T-helper 1 cell (primary cell): ENCODE measurements around the gene LRP1-AS.

ENCODE experiments used
- DNase-seq, 5 donors: peaks; one replicate each; pipeline ENCODE4 v3.0.0-alpha.2; 2012 to 2020
- total RNA-seq, 4 donors: gene quantifications; one replicate each; lab custom pipeline; 2026; lab: John Stamatoyannopoulos, UW

LRP1-AS gene
- 0 reads per million in 4 donors for total RNA-seq

DNA sequence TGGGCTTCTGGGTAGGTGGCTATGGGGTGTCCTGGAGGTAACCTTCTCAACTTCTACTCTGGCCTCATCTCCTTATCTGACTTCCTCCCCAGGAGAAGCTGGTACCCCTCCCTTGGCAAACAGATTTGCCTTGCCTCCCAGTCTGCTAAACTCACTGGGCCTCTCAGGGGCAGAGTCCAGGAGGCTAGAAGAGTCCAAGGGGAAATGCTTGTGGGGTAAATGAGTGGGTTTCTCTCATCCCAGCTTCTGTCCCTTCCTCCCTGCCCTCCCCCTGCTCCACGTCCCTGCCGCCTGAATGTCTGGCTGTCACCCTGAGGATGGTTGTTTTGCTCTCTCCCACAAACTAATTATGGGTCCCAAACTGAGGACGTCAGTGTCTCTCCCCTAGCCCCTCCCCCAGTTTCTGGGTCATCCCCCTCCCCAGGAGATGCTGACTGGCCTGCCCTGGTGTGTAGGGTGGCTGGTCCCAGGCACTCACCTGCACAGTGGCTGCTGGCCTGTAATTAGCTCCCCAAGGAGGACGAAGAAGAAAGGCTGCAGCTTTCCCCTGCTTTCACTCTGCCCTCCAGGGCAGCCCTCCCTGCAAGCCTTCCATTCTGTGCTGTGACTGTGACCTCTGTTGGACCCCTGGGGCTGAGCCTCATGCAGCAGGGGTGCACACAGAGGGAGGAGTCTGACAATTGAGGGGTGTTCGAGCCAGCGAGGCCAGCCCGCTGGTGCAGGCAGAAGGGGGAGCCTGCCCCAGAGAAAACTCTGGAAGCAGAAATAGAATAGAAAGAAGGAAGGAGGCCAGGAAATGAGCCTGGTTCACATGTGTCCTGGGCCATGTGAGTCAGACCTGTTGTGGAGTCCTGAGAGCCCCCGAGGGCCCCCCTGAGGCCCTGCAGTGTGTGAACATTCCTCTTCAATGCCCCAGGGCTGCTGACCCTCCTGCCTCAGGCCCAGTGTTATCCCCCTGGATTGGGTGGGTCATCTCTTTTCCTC lies at the start of gene LRP1-AS:
Gene LRP1-AS, minus strand, starts transcription at position 659 of the 984 bp plus-strand sequence.
- no peak for DNase-seq

DNA sequence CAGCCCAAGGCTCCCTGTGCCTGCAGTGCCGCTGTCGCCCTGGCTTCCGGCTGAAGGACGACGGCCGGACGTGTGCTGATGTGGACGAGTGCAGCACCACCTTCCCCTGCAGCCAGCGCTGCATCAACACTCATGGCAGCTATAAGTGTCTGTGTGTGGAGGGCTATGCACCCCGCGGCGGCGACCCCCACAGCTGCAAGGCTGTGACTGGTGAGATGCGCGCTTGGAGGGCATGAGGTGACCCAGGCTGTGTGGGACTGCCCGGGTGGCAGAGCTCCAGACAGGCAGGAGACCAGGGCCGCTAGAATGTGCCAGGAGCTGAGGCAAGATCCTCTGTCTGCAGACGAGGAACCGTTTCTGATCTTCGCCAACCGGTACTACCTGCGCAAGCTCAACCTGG lies 49.5 kb upstream of the LRP1-AS start:
- no peak for DNase-seq

DNA sequence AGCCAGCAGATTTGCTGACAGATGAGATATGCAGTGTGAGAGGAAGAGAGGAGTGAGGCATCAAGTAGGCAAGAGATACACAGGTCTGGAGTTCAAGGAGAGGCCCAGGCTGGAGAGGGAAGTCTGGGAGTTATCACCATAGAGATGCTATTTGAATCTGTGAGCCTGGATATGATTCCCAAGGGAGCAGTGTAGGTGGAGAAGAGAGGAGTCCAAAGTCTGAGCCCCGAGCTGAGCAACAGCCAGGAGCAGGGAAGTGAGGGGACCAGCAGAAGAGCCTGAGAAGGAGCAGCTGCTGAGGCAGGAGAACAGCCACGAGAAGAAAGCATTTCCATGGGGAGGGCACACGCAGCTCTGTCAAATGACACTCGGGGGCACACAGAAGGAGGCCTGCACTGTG lies 49.0 kb upstream of the LRP1-AS start:
- DNase-seq = no peak

DNA sequence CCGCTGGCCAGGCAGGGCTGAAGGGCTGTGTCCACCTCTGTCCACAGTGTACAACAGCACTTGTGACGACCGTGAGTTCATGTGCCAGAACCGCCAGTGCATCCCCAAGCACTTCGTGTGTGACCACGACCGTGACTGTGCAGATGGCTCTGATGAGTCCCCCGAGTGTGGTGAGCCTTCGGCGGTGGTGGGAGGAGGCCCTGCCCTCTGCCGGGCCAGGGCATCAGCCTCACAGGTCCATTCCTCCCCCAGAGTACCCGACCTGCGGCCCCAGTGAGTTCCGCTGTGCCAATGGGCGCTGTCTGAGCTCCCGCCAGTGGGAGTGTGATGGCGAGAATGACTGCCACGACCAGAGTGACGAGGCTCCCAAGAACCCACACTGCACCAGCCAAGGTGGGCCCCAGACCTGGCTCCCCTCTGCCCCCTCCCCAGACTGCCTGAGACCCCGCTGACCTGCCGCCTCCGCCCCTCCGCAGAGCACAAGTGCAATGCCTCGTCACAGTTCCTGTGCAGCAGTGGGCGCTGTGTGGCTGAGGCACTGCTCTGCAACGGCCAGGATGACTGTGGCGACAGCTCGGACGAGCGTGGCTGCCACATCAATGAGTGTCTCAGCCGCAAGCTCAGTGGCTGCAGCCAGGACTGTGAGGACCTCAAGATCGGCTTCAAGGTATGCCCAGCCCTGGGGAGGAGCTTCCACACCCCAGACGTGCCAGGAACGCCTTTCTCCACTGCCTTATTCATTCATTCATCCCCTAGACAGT lies 48.4 kb upstream of the LRP1-AS start:
- no peak for DNase-seq

DNA sequence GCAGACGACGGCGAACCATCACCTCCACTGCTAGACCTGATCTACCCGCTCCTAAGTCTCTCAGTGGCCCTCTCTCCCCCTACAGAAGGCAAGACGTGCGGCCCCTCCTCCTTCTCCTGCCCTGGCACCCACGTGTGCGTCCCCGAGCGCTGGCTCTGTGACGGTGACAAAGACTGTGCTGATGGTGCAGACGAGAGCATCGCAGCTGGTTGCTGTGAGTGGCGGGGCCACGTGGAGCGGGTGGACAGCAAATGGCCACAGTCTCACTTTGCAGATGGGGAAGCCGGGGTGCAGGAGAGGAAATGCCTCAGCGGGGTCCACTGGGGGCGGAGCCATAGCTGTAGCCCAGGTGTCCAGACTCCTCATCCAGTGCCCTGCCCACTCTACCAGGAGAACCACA lies 47.8 kb upstream of the LRP1-AS start:
- no peak for DNase-seq

DNA sequence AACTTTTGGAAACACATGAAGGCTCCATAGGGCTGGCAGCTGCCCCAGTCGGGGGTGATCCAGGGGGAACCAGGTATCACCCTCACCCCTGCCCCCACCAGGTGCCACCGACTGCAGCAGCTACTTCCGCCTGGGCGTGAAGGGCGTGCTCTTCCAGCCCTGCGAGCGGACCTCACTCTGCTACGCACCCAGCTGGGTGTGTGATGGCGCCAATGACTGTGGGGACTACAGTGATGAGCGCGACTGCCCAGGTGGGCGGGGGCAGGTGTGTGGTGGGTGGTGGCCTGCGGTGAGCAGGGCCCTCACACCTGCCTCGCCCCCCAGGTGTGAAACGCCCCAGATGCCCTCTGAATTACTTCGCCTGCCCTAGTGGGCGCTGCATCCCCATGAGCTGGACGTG lies 46.8 kb upstream of the LRP1-AS start:
- no peak for DNase-seq

DNA sequence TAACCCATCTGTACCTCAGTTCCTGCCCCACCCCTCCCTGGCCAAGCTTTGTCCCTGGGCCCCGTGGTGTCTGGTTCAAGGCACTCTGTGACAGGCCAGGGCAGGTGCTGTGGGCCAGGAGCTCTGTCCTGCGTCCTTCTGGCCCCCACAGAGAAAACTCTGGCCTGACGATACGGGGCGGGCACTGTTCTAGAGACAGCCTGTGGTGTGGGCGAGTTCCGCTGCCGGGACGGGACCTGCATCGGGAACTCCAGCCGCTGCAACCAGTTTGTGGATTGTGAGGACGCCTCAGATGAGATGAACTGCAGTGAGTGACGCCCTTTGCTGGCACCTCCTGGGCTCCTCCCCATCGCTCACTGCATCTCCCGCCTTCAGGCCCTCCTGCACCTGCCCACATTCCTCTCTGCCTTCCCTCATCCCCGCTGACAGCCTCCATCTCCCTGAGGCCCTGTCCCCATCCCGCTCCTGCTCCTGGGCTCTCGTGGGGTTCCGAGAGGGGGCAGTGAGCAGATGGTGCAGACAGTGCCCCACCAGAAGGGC lies 46.4 kb upstream of the LRP1-AS start:
- DNase-seq = no peak

DNA sequence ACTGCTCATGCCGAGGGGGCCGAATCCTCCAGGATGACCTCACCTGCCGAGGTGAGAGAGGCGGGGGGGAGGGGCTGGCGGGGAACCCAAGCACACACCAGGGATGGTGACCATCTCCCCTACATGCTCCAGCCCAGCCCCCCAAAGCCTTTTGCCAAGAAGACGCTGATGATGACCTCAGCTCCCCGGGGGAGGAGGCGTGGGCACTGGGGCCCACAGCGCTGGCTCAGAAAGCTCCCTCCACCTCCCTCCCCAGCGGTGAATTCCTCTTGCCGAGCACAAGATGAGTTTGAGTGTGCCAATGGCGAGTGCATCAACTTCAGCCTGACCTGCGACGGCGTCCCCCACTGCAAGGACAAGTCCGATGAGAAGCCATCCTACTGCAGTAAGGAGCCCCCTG lies 45.5 kb upstream of the LRP1-AS start:
- DNase-seq = no peak

DNA sequence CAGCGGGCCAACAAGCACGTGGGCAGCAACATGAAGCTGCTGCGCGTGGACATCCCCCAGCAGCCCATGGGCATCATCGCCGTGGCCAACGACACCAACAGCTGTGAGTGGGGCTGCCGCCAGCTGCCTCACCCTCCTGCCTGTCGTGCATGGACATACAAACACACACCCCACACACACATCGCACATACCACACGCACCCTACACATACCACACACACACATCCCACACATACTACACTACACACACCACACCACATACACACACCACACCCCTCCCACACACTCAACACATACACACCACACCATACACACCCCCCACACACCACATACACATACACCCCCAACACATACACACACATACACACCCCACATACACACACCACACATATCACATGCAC lies 44.0 kb upstream of the LRP1-AS start:
- no peak for DNase-seq

DNA sequence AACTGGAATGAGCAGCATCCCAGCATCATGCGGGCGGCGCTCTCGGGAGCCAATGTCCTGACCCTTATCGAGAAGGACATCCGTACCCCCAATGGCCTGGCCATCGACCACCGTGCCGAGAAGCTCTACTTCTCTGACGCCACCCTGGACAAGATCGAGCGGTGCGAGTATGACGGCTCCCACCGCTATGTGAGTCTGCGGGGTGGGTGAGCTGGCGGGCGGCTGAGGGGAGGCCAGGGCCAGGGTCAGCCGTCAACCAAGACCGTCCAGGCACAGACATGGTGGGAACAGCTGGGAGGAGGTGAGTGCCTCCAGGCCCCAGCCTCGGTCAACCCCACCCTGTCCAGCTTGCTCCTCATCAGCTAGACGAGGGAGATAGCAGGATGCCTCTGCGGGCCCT lies 43.4 kb upstream of the LRP1-AS start:
- no peak for DNase-seq

DNA sequence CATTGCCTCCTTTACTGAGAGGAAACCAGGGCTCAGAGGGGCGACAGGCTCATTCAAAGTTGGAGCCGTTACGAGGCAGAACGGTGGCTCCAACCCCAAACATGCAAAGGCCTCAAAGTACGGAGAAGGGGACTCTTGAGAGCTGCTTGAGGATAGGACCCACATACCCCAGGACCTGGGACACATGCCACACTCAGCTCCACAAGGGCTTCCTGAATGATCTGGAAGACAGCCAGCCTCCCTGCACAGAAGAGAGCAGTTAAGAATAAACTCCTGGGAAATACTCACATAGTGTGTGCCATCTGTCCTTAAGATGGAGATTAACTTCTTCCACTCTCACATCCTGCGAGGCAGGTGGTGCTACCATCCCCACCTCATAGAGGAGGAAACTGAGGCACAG lies 42.6 kb upstream of the LRP1-AS start:
- DNase-seq = no peak

DNA sequence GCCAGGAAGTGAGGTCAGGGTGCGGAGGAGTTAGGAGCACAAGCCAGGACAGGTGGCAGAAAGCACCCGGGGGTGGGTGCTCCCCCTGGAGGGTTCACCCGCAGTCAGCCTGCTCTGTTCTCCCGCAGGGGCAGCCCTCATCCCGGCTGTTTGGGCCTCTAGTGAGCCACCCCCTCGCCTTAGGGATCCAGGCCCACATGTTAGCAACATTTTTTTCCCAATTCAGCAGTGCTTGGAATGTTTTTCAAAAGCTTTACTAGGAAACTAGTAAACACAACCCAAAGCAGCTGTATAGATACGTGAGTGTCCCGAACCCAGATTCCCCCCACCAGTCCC lies 40.6 kb upstream of the LRP1-AS start:
- DNase-seq = no peak

DNA sequence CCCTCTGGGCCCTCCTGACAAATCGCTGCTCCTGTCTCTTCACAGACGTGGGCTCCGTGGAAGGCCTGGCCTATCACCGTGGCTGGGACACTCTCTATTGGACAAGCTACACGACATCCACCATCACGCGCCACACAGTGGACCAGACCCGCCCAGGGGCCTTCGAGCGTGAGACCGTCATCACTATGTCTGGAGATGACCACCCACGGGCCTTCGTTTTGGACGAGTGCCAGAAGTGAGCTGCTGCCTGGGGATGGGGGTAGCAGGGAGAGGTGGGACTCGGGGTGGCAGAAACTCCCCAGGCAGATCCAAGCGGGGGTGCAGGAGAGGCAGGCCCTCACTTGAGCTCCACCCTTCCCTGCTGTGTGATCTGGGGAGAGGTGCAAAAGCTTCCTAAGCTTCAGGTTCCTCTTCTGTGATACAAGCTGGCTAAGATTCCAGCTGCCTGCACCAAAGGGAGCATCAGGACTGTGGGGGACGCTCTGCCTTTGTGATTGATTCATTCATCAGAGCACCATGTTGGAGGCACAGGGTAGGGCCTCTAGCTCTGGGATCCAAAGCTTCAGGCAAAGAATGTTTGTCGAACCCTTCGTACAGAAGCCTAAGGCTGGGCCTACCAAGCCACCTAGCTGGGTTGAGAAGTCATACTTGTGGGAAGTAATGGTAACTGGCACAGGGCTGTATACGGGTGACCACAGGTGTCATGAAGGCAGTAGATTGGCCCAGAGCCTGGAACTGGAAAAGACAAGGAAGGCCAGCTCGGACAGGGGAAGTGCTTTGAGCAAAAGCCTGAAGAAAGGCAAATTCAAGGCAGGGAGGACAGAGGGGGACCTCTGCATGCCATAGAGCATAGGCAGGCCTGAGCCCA lies 40.0 kb upstream of the LRP1-AS start:
- DNase-seq = no peak

DNA sequence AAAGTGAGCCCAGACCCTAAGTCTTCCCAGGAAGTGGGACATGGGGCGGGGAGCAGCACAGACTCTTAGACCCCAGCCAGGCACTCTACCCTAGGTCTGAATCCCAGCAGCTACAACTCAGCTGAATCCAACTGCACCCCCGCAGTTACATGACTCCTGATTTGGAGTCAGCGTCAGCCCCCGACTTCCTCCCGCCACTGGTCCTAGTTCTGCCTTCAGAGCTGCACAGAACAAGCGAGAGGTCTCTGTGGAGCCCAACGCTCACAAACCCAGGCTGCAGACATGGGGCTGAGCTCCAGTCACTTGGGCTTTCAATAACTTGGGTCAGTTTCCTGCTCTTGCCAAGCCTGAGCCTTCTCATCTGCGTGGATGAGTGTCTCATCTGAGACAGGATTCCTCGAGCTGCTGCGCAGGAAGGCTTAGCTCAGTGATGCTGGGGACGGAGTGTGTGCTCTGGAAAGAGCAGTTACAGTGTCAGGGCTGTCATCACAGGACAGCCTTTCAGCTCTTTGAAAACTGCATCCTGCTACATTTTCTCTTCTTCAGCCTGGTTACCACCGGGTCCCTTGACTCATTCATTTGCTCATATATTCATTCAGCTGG lies 38.6 kb upstream of the LRP1-AS start:
- DNase-seq = no peak

DNA sequence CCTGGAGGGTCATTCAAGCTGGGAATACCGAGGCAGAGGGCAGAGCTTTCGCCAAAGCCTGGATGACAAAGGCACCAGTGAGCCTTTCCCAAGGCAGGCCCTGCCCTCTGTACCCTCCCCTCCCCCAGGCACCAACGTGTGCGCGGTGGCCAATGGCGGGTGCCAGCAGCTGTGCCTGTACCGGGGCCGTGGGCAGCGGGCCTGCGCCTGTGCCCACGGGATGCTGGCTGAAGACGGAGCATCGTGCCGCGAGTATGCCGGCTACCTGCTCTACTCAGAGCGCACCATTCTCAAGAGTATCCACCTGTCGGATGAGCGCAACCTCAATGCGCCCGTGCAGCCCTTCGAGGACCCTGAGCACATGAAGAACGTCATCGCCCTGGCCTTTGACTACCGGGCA lies 38.0 kb upstream of the LRP1-AS start:
- DNase-seq = no peak

DNA sequence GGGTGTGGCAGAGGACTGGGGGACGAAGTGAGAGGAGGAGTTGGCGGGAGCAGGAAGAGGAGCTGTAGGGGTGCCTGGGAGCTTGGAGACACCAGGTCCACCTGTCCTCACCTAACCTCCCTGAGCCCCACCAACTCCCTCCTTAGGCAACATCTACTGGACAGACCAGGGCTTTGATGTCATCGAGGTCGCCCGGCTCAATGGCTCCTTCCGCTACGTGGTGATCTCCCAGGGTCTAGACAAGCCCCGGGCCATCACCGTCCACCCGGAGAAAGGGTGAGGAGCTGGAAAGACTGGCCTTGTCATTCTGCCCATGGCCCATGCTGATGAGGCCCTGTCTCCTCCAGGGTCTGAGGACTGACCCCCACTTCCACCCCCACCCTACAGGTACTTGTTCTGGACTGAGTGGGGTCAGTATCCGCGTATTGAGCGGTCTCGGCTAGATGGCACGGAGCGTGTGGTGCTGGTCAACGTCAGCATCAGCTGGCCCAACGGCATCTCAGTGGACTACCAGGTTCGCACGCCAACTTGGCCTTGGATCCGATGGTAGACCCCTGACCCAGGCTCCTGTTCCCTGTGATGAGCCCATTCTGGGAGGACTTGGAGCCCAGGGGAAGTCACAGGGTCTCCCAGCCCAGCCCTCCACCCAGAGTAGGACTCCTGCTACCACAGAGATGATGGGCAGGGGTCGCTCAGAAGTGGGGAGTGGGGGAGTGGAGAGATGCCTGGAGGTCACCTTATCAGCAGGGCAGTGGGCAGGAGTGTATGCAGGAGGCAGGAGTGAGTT lies 36.7 kb upstream of the LRP1-AS start:
- no peak for DNase-seq

DNA sequence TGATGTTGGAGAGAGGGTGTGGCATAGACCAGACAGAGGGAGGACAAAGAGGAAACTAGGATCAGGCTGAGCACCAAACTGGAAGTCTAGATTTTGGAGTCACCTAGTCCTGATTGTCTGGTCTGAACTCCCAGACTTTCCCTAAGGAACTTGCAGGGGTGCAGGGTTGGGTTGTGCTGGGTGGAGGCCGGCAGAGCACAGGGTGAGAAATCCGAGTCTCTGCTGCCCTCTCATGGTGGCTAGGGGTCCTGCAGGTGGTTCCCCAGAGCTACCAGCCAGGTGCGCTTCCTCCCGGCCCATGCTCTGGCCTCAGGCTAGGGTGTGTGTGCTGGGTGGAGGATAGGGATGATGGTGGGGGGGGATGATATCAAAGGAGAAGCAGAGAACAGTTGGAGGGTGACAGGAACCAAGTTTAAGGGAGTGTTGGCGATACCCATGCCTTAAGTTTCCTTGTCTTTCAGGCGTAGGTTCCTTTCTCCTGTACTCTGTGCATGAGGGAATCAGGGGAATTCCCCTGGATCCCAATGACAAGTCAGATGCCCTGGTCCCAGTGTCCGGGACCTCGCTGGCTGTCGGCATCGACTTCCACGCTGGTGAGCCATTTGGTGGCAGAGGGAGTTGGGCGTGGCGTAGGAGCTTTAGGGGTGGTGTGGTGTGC lies 35.6 kb upstream of the LRP1-AS start:
- DNase-seq = peak; percentile 46 to 75 (median 64)

DNA sequence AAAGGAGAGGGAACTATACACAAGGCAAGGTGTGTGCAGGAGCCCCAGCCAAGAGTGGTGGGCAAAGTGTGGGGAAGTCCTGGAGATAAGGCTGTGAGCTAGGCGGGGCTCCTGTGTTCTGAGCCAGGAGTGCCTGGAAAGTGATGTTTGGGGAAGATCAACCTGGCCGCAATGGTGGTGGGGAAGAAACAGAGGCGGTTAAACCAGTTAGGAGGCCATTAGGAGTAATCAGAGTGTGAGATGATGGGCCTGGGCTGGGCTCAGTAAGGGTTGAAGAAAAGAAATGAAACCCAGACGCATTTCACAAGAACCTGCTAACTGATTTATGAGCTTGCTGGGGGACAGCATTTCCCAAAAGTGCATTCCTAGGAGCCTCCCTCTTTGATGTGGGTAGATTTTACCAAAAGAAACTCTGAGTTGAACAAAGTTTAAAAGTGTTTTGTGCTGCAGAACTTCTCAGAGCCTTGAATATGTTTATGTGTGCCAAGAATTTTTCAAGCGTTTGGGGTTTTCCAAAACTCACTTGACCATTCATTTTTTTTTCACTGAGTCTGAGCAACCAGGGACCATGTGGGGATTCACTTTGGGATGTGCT lies 34.2 kb upstream of the LRP1-AS start:
- DNase-seq = no peak

DNA sequence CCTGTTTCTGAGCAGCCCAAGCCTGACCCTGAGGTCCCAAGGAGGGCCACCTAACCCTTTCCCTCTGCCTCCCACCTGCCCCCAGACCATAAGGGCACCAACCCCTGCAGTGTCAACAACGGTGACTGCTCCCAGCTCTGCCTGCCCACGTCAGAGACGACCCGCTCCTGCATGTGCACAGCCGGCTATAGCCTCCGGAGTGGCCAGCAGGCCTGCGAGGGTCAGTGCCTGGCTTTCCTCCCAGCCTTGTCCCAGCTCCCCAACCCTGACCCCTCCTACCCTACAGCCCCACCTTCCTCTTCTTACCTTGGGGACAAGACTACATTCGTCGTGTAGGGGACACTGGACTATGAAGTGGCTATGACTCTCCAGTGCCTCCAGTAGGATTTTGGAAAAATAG lies 33.7 kb upstream of the LRP1-AS start:
- no peak for DNase-seq

DNA sequence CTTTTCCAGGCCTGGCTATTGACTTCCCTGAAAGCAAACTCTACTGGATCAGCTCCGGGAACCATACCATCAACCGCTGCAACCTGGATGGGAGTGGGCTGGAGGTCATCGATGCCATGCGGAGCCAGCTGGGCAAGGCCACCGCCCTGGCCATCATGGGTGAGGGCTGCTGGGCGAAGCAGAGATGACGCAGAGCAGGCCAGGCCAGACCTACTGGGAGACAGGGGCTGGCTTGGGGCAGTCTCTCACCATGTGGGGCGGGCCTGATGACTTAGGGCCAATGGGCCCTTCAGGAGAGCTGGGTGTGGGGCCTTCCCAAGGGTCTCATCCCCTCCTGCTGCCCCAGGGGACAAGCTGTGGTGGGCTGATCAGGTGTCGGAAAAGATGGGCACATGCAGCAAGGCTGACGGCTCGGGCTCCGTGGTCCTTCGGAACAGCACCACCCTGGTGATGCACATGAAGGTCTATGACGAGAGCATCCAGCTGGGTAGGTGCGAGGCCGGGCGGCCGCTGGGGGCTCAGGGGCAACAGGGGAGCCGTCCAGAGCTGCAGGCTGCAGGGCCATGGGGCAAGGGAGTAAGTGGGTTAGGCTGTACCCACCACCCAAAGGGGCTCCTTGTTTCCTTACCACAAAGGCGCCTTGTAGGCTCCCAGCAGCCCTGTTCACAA lies 33.0 kb upstream of the LRP1-AS start:
- DNase-seq = no peak
